Stomach (tissue), 4 donors: ENCODE results near the gene GSG1L.

Source experiments
- EP300 ChIP-seq: sonication (generic); formaldehyde crosslinking; IDR thresholded peaks from one replicate; pipeline ENCODE4 v1.6.1; 2017; ENCODE audit warnings: antibody characterized with exemption
- POLR2AphosphoS5 ChIP-seq, 3 donors: sonication (generic); formaldehyde crosslinking; IDR thresholded peaks; one replicate each; pipeline ENCODE4 v1.6.1; 2016; ENCODE audit warnings: antibody characterized with exemption in 3 of 3
- TF ChIP-seq, protein P1 (sequence below), 7 experiments: fragments of 450-650 bp in 4 of 7; fragments of 200-600 bp in 3 of 7; sonication (generic) in 3 of 7; IDR thresholded peaks; one replicate each; pipeline ENCODE4 v1.5.1; 2016 to 2019; ENCODE audit warnings: antibody characterized with exemption in 7 of 7, control low read depth in 2 of 7, mild to moderate bottlenecking in 1 of 7

DNA sequence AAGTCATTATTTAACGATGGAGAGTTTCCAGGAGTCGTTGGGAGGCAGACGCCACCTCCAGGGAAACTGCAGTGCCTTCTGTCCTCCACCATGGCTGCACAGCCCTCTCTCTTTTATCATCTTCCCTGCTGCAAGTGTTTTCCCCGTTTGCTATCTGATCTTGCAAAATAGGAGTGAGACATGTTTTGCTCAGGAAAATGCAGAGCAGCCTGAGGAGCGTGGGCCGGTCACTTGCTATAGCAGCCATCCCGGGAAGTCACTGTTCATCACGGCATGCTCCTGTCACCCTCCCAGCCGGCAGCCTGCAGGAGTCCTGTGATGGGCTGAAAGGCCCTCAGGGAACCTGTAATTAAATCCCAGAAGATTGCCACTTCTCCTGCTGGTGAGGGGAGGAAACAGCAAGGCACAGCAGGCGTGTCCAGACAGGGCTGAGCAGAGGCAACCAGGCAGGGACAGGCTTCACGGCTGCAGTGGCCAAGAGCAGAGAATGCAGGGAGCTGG lies 143.1 kb downstream of the GSG1L start:
- TF ChIP-seq POLR2AphosphoS5 (IDR thresholded peaks at IDR 0.05) (no peak), EP300 (no peak)
- TF ChIP-seq, protein P1, sequence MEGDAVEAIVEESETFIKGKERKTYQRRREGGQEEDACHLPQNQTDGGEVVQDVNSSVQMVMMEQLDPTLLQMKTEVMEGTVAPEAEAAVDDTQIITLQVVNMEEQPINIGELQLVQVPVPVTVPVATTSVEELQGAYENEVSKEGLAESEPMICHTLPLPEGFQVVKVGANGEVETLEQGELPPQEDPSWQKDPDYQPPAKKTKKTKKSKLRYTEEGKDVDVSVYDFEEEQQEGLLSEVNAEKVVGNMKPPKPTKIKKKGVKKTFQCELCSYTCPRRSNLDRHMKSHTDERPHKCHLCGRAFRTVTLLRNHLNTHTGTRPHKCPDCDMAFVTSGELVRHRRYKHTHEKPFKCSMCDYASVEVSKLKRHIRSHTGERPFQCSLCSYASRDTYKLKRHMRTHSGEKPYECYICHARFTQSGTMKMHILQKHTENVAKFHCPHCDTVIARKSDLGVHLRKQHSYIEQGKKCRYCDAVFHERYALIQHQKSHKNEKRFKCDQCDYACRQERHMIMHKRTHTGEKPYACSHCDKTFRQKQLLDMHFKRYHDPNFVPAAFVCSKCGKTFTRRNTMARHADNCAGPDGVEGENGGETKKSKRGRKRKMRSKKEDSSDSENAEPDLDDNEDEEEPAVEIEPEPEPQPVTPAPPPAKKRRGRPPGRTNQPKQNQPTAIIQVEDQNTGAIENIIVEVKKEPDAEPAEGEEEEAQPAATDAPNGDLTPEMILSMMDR (IDR thresholded peaks at IDR 0.05): no peak
